RWPE2 (cell line): Measurements from ENCODE around the gene MAP2K1.

Experiments
- ATAC-seq: fragments of 200-7000 bp; cut with Tn5 transposase; 3 replicates; pipeline ENCODE4 v1.9.1; 2021; ENCODE audit warnings: low read depth
- DNase-seq: peaks from one replicate; pipeline ENCODE4 v3.0.0-alpha.2; 2020; ENCODE audit warnings: low spot score
- H3K27ac ChIP-seq: fragments of 450-650 bp; 2 replicates; pipeline ENCODE4 v1.5.1; 2017; ENCODE audit warnings: mild to moderate bottlenecking; ENCODE audit not compliant: poor library complexity, severe bottlenecking
- H3K27me3 ChIP-seq: fragments of 250-450 bp; sonication (Bioruptor Pico); 2 replicates; pipeline ENCODE4 v1.5.1; 2021; ENCODE audit warnings: mild to moderate bottlenecking, moderate library complexity; ENCODE audit not compliant: insufficient read depth, poor library complexity, severe bottlenecking
- H3K36me3 ChIP-seq: fragments of 250-450 bp; sonication (Bioruptor Pico); 2 replicates; pipeline ENCODE4 v1.5.1; 2020; ENCODE audit warnings: low read depth, mild to moderate bottlenecking, moderate library complexity
- H3K4me1 ChIP-seq: fragments of 250-450 bp; sonication (Bioruptor Pico); 2 replicates; pipeline ENCODE4 v1.5.1; 2021; ENCODE audit warnings: mild to moderate bottlenecking, moderate library complexity; ENCODE audit not compliant: insufficient read depth, poor library complexity, severe bottlenecking
- H3K4me3 ChIP-seq: fragments of 250-450 bp; sonication (Bioruptor Pico); 2 replicates; pipeline ENCODE4 v1.5.1; 2021; ENCODE audit warnings: mild to moderate bottlenecking, moderate library complexity; ENCODE audit not compliant: severe bottlenecking
- H3K9me3 ChIP-seq: fragments of 250-450 bp; sonication (Bioruptor Pico); 2 replicates; pipeline ENCODE4 v1.5.1; 2021; ENCODE audit warnings: mild to moderate bottlenecking, moderate library complexity; ENCODE audit not compliant: severe bottlenecking
- CTCF ChIP-seq: fragments of 450-650 bp; IDR thresholded peaks from one replicate; pipeline ENCODE4 v1.5.1; 2017; ENCODE audit warnings: mild to moderate bottlenecking, moderate library complexity; ENCODE audit not compliant: poor library complexity, severe bottlenecking

Gene MAP2K1

DNA sequence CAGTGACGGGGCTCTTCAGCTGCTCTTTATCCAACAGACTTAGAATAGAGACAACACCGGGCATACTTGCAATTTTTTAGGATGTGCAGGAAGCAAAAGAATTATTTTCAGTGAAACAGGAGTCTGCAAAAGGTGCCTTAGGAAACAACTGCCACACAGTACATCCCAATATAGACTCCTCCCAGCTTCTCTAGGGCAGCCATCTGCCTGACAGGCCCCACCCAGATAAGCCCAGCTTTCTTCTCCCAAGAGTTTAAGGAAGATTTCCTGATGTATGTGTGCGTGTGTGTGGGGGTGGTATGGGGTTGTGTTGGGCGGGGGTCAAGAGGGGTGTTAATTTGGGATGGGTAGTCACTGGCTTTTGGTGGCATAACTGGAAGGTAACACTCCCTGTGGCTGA lies 21.5 kb downstream of the MAP2K1 start:
- ATAC-seq = no peak
- H3K4me3 ChIP-seq = no peak overlapping the region
- no peak overlapping the region for H3K27ac ChIP-seq
- no peak for TF ChIP-seq CTCF
- no peak for DNase-seq
- no peaks in the 10 kb centered on the region for H3K9me3 ChIP-seq
- H3K27me3 ChIP-seq = no peaks in the 10 kb centered on the region
- H3K4me1 ChIP-seq = peaks cover 14% of the 10 kb centered on the region
- peaks cover 20% of the 10 kb centered on the region for H3K36me3 ChIP-seq

DNA sequence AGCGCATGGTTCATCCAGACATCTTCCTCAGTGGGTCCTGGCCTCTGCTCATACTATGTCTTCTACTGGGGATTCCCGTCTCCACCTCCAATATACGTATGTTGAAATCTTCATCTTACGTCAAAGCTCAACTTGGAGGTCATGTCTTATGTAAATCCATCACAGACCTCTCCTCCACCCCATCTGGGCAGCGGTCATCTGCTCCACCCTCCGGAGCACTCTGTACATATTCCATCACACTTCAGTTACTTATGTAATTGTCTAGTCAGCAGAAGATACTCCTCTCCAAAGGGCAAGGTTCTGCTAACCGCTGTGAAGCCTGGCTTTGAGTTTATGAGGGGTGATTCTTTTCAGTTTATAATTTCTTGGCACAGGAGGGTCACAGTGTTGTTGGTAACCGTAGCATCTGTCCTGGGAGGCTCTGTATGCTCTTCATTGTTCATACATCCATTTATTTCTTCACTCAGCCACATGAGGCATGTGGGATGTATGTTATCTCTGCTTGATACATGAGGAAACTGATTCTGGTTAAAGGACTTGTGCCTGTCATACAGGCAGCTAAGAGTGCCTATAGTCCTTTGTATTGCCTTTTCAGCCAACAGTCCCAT lies 22.1 kb downstream of the MAP2K1 start:
- H3K27me3 ChIP-seq = no peaks in the 10 kb centered on the region
- H3K27ac ChIP-seq = no peak overlapping the region
- peaks cover 14% of the 10 kb centered on the region for H3K4me1 ChIP-seq
- DNase-seq (no peak), ATAC-seq (no peak; the same call in 2 of the 3 replicates)
- peaks cover 3% of the 10 kb centered on the region for H3K9me3 ChIP-seq
- H3K4me3 ChIP-seq = no peak overlapping the region
- peaks cover 22% of the 10 kb centered on the region for H3K36me3 ChIP-seq
- no peak for TF ChIP-seq CTCF

DNA sequence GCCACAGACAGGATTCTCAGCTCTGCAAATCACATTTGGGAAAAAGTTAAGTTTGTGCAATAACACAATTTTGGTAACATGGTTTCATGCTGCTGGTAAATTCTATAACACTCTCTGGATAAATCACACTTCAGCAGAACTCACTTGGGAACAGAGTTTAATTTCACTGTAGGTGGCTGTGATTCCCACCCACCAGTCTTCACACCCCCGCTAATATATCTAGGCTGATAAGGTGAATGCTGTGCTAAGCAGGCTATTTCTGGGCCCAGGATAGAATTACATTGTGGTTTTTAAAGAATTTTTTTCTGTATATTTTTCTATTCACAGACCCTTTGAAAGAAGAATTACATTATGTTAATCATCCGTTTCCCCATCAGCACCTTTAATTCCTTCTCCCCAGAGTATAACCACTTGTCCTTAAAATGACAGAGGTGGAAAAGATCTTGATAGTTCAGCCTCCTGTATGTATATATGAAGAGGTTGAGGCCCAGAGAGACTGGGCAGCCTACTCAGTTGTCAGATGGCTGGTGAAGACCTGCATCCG lies 22.9 kb downstream of the MAP2K1 start:
- Histone ChIP-seq H3K27me3 (no peaks in the 10 kb centered on the region), H3K4me3 (no peak overlapping the region), H3K4me1 (peaks cover 14% of the 10 kb centered on the region), H3K27ac (peak overlapping the region; percentile 8), H3K36me3 (peaks cover 27% of the 10 kb centered on the region), H3K9me3 (peaks cover 8% of the 10 kb centered on the region)
- ATAC-seq = no peak
- no peak for DNase-seq
- no peak for TF ChIP-seq CTCF

- no peak for TF ChIP-seq CTCF
- H3K27ac ChIP-seq = peak overlapping the region; percentile 8
- peaks cover 6% of the 10 kb centered on the region for H3K4me1 ChIP-seq
- DNase-seq (no peak), ATAC-seq (no peak)
- H3K36me3 ChIP-seq = peaks cover 33% of the 10 kb centered on the region
- no peak overlapping the region for H3K4me3 ChIP-seq
- no peaks in the 10 kb centered on the region for H3K27me3 ChIP-seq
- peaks cover 8% of the 10 kb centered on the region for H3K9me3 ChIP-seq
Measured at GRCh38 chr15:66411190-66411589, 24.5 kb downstream of the MAP2K1 start.

DNA sequence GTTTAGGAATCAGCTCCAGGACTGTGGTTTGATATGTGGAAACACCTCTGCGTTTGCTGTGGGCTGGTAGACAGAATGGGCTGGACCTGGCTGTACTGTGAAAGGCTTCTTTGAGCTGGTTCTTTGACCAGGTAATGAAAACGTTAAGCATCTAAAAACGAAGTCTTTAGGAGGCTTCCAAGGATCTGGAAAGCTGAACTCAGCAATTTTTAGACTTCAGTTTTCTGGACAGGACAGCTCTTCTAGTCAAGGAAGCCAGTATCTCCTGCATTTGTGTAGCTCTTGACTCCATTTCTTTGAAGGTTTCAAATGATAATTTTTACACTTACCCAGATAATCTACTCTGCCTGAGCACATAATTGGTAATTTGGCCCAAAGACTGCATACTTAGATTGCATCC lies 25.5 kb downstream of the MAP2K1 start:
- Histone ChIP-seq H3K4me1 (peaks cover 6% of the 10 kb centered on the region), H3K36me3 (peaks cover 33% of the 10 kb centered on the region), H3K4me3 (no peak overlapping the region), H3K27ac (no peak overlapping the region), H3K27me3 (no peaks in the 10 kb centered on the region), H3K9me3 (peaks cover 8% of the 10 kb centered on the region)
- DNase-seq = no peak
- TF ChIP-seq CTCF = no peak
- ATAC-seq = no peak
